Lung (tissue), 12 donors: ENCODE measurements around the gene PAH. TPM values are rescaled to one million over a fixed set of nuclear protein-coding genes. Genes with fewer than 3 reads are reported as not detected.

ENCODE experiments used
- ATAC-seq: fragments of 200-7000 bp; cut with Tn5 transposase; one replicate; pipeline ENCODE4 v1.9.1; 2020; ENCODE audit warnings: moderate number of reproducible peaks; ENCODE audit not compliant: insufficient read depth, low FRiP score
- DNase-seq, 3 donors: peaks; one replicate each; pipeline ENCODE4 v3.0.0-alpha.2; 2013 to 2017
- H3K27ac ChIP-seq, 2 donors: one replicate each; pipeline ENCODE4 v1.5.1; 2013; ENCODE audit warnings: mild to moderate bottlenecking in 2 of 2, moderate library complexity in 2 of 2, control low read depth in 1 of 2, inconsistent platforms in 1 of 2, low read depth in 1 of 2, low read length in 1 of 2
- H3K27me3 ChIP-seq, 3 donors: one replicate each; pipeline ENCODE4 v1.5.1; 2013; ENCODE audit warnings: low read length in 2 of 3; ENCODE audit not compliant: control insufficient read depth in 3 of 3, insufficient read depth in 3 of 3
- H3K36me3 ChIP-seq, 4 donors: one replicate each; pipeline ENCODE4 v1.5.1; 2013; ENCODE audit warnings: low read length in 4 of 4, mild to moderate bottlenecking in 1 of 4, moderate library complexity in 1 of 4; ENCODE audit not compliant: control insufficient read depth in 4 of 4, insufficient read depth in 4 of 4
- H3K4me1 ChIP-seq, 5 donors: one replicate each; pipeline ENCODE4 v1.5.1; 2013; ENCODE audit warnings: low read length in 5 of 5, mild to moderate bottlenecking in 2 of 5, moderate library complexity in 1 of 5; ENCODE audit not compliant: control insufficient read depth in 5 of 5, insufficient read depth in 5 of 5
- H3K4me3 ChIP-seq: one replicate; pipeline ENCODE4 v1.5.1; 2013; ENCODE audit warnings: mild to moderate bottlenecking, control low read depth, moderate library complexity
- H3K9ac ChIP-seq, 2 donors: one replicate each; pipeline ENCODE4 v1.5.1; 2013; ENCODE audit warnings: low read length in 2 of 2, control low read depth in 1 of 2; ENCODE audit not compliant: insufficient read depth in 1 of 2
- H3K9me3 ChIP-seq, 4 donors: one replicate each; pipeline ENCODE4 v1.5.1; 2013; ENCODE audit warnings: low read length in 3 of 4, mild to moderate bottlenecking in 1 of 4, moderate library complexity in 1 of 4; ENCODE audit not compliant: control insufficient read depth in 4 of 4, insufficient read depth in 3 of 4
- CTCF ChIP-seq: IDR thresholded peaks from 2 replicates; pipeline ENCODE4 v1.5.1; 2012; ENCODE audit warnings: mild to moderate bottlenecking; ENCODE audit errors: control extremely low read depth, extremely low read depth
- WGBS, 2 donors: extraction: QIAGEN DNeasy Blood & Tissue Kit; methylation state at CpG; one replicate each; pipeline ENCODE4 v1.1.7; 2013; 5-methylcytosine and 5-hydroxymethylcytosine counted together
- polyA plus RNA-seq, 2 donors: library from polyadenylated mRNA; stranded (reverse); fragments of 200-250 nt; gene quantifications; one replicate each; pipeline ENCODE4 v1.2.1, GENCODE V29; 2013
- total RNA-seq, 2 donors: library from RNA; depleted of rRNA in 1 of 2; stranded (reverse); fragments of >200 nt in 1 of 2; gene quantifications; one replicate each; pipeline ENCODE4 v1.2.1, GENCODE V29; 2014 to 2021
- donor health status: control.
- donor health status: control.
- donor health status: Bipolar disorder and iron deficiency.
- donor health status: healthy.
- donor health status: DM: yes; HTN: yes; CAD: no.

The PAH gene
- total and polyA plus RNA-seq, 4 donors = 0.06 to 0.64 (median 0.57) TPM; not detected in 1

GRCh38 chr12:102911320-102911719, 5.7 kb downstream of the PAH start:
- Histone ChIP-seq H3K4me1 (no peaks in the 10 kb centered on the region), H3K27ac (no peak overlapping the region), H3K9me3 (no peaks in the 10 kb centered on the region), H3K36me3 (no peaks in the 10 kb centered on the region), H3K9ac (no peak overlapping the region), H3K27me3 (no peaks in the 10 kb centered on the region), H3K4me3 (no peak overlapping the region)
- no peak for DNase-seq
- 75 to 87% methylated on average over 3 of the region's 3 CpGs for WGBS, 2 donors
- no peak for ATAC-seq
- no peak for TF ChIP-seq CTCF

GRCh38 chr12:102910792-102911191, 6.3 kb downstream of the PAH start:
- H3K9ac ChIP-seq = no peak overlapping the region

GRCh38 chr12:102910137-102910536, 6.9 kb downstream of the PAH start:
- TF ChIP-seq CTCF = no peak
- 85 to 93% methylated on average over 7 of the region's 7 CpGs for WGBS, 2 donors
- no peak for DNase-seq
- Histone ChIP-seq H3K27ac (no peak overlapping the region), H3K36me3 (no peaks in the 10 kb centered on the region), H3K4me1 (no peaks in the 10 kb centered on the region), H3K4me3 (no peak overlapping the region), H3K9me3 (no peaks in the 10 kb centered on the region), H3K9ac (no peak overlapping the region), H3K27me3 (no peaks in the 10 kb centered on the region)
- ATAC-seq = no peak

More at GRCh38 chr12:102910792-102911191, 6.3 kb downstream of the PAH start:
- Histone ChIP-seq H3K36me3 (no peaks in the 10 kb centered on the region), H3K27ac (no peak overlapping the region), H3K4me1 (no peaks in the 10 kb centered on the region), H3K9me3 (no peaks in the 10 kb centered on the region), H3K4me3 (no peak overlapping the region), H3K27me3 (no peaks in the 10 kb centered on the region)
- no peak for DNase-seq
- 83 to 89% methylated on average over 4 of the region's 4 CpGs for WGBS, 2 donors
- ATAC-seq = no peak
- no peak for TF ChIP-seq CTCF

- Histone ChIP-seq H3K9ac (no peak overlapping the region), H3K4me3 (no peak overlapping the region), H3K36me3 (no peaks in the 10 kb centered on the region), H3K27me3 (no peaks in the 10 kb centered on the region), H3K4me1 (no peaks in the 10 kb centered on the region), H3K27ac (no peak overlapping the region), H3K9me3 (no peaks in the 10 kb centered on the region)
- DNase-seq = no peak
- ATAC-seq = no peak
- no peak for TF ChIP-seq CTCF
- WGBS, 2 donors = 77 to 96% methylated on average over 4 of the region's 4 CpGs
Measured at GRCh38 chr12:102907918-102908317, 9.1 kb downstream of the PAH start.
